Lower leg skin (tissue), 3 donors: ENCODE measurements around the gene ELOB.

Experiments
- CTCF ChIP-seq, 3 donors: fragments of 450-650 bp; IDR thresholded peaks; one replicate each; pipeline ENCODE4 v1.5.1; 2016; ENCODE audit warnings: antibody characterized with exemption in 3 of 3, mild to moderate bottlenecking in 3 of 3, moderate library complexity in 2 of 3
- POLR2A ChIP-seq, 2 donors: fragments of 450-650 bp; IDR thresholded peaks; one replicate each; pipeline ENCODE4 v1.6.1; 2016 to 2017; ENCODE audit warnings: antibody characterized with exemption in 2 of 2, mild to moderate bottlenecking in 1 of 2, moderate library complexity in 1 of 2

- TF ChIP-seq CTCF (IDR thresholded peaks at IDR 0.05): no peak
- TF ChIP-seq POLR2A (IDR thresholded peaks at IDR 0.05): no peak
Observed at GRCh38 chr16:2726923-2727322, 50.2 kb downstream of the ELOB start.
